Measurements from ENCODE around the gene ZP4.

DNA sequence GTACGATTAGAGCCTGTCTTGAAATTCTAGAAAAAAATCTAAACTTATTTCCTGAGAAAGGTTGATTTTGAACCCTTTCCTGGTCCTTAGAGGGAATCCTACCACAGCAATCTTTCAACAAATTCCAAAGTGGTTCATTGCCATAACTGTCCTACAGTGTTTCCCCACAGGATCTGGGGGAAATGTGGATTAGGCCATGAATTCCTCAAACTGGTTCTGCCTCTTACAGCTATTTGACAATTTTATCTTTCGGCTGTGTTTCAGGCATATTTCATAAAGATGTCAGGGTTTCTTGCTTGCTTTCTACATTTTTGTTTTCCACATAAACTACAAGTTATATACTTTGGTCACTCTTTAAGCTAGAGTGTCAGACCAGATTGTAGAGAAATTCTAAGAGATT is 544 bp upstream of the ZP4 start:
- no peak for TF ChIP-seq ARNTL (CRISPR knock-in tag; IDR thresholded peaks at IDR 0.05; ENCODE audit: borderline replicate concordance, low read depth)
- TF ChIP-seq ZFP30 (CRISPR knock-in tag; IDR thresholded peaks at IDR 0.05): no peak
- no peak for TF ChIP-seq BACH2 (CRISPR knock-in tag; IDR thresholded peaks at IDR 0.05; ENCODE audit: borderline replicate concordance)
- TF ChIP-seq, protein P1, sequence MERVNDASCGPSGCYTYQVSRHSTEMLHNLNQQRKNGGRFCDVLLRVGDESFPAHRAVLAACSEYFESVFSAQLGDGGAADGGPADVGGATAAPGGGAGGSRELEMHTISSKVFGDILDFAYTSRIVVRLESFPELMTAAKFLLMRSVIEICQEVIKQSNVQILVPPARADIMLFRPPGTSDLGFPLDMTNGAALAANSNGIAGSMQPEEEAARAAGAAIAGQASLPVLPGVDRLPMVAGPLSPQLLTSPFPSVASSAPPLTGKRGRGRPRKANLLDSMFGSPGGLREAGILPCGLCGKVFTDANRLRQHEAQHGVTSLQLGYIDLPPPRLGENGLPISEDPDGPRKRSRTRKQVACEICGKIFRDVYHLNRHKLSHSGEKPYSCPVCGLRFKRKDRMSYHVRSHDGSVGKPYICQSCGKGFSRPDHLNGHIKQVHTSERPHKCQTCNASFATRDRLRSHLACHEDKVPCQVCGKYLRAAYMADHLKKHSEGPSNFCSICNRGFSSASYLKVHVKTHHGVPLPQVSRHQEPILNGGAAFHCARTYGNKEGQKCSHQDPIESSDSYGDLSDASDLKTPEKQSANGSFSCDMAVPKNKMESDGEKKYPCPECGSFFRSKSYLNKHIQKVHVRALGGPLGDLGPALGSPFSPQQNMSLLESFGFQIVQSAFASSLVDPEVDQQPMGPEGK (CRISPR knock-in tag; IDR thresholded peaks at IDR 0.05; ENCODE audit: borderline replicate concordance): no peak
- no peak for TF ChIP-seq OSR1 (CRISPR knock-in tag; IDR thresholded peaks at IDR 0.05)
- no peak for TF ChIP-seq SNAI2 (CRISPR knock-in tag; IDR thresholded peaks at IDR 0.05)
- TF ChIP-seq, protein P2, sequence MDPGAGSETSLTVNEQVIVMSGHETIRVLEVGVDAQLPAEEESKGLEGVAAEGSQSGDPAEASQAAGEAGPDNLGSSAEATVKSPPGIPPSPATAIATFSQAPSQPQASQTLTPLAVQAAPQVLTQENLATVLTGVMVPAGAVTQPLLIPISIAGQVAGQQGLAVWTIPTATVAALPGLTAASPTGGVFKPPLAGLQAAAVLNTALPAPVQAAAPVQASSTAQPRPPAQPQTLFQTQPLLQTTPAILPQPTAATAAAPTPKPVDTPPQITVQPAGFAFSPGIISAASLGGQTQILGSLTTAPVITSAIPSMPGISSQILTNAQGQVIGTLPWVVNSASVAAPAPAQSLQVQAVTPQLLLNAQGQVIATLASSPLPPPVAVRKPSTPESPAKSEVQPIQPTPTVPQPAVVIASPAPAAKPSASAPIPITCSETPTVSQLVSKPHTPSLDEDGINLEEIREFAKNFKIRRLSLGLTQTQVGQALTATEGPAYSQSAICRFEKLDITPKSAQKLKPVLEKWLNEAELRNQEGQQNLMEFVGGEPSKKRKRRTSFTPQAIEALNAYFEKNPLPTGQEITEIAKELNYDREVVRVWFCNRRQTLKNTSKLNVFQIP (CRISPR knock-in tag; IDR thresholded peaks at IDR 0.05; ENCODE audit: borderline replicate concordance, low read depth): no peak
- no peak for TF ChIP-seq ZFP3 (CRISPR knock-in tag; IDR thresholded peaks at IDR 0.05)
- TF ChIP-seq ZC3H10 (CRISPR knock-in tag; IDR thresholded peaks at IDR 0.05): no peak
- no peak for TF ChIP-seq GLIS3 (CRISPR knock-in tag; IDR thresholded peaks at IDR 0.05)
